Measurements from ENCODE around the gene SDHA. TPM values are rescaled to one million over a fixed set of nuclear protein-coding genes. Genes with fewer than 3 reads are reported as not detected.
"Not testable (repeated sequence)": the region's sequence is repeated elsewhere in the genome, so short reads cannot be mapped to it uniquely, and the experiment has no call there.

The SDHA gene
- total RNA-seq, 1 donor from 2014 or later, result 154 TPM

GRCh38 chr5:204966-205670 is 13.0 kb upstream of the SDHA start:
- H3K9me3 Mint-ChIP-seq, result no peaks in the 10 kb centered on the region
- DNase-seq (ENCODE audit: low spot score), result no peak
- no peak overlapping the region for H3K4me3 Mint-ChIP-seq (ENCODE audit: low read depth)
- peaks cover 21% of the 10 kb centered on the region for H3K36me3 Mint-ChIP-seq (ENCODE audit: low read depth)
- no peaks in the 10 kb centered on the region for H3K27me3 Mint-ChIP-seq (ENCODE audit: low read depth)
- no peak overlapping the region for H3K27ac Mint-ChIP-seq
- intact Hi-C loops (cut with micrococcal nuclease), result no loop called here
- H3K4me1 Mint-ChIP-seq (ENCODE audit: low read depth), result peaks cover 11% of the 10 kb centered on the region

DNA sequence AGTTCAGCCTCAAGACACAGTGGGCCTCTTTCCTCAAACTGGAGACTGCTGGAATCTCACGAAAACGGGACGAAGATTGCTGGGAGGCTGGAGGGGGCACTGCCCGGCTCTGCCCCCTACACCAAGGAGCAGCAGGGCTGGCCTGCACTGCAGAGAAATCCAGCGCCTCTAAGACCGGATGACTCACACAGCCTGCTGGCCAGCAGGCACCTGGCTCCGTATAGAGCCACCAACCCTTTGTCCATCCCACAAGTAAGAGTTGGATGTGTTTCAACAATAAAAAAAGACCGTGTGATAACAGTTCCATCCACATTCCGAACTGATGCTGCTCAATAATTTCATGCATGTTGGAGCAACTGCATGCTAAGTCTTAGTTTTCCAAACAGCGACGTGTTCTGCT is 11.7 kb upstream of the SDHA start:
- H3K36me3 Mint-ChIP-seq (ENCODE audit: low read depth), result peaks cover 21% of the 10 kb centered on the region
- no peak overlapping the region for H3K4me3 Mint-ChIP-seq (ENCODE audit: low read depth)
- no peaks in the 10 kb centered on the region for H3K27me3 Mint-ChIP-seq (ENCODE audit: low read depth)
- no peak overlapping the region for H3K27ac Mint-ChIP-seq
- H3K9me3 Mint-ChIP-seq, result no peaks in the 10 kb centered on the region
- peaks cover 13% of the 10 kb centered on the region for H3K4me1 Mint-ChIP-seq (ENCODE audit: low read depth)
- intact Hi-C loops (cut with micrococcal nuclease), result no loop called here
- DNase-seq (ENCODE audit: low spot score), result no peak

GRCh38 chr5:206927-207536 is 11.1 kb upstream of the SDHA start:
- Mint-ChIP-seq H3K36me3 (ENCODE audit: low read depth) (peaks cover 21% of the 10 kb centered on the region), H3K27ac (no peak overlapping the region), H3K9me3 (no peaks in the 10 kb centered on the region), H3K4me3 (ENCODE audit: low read depth) (no peak overlapping the region), H3K27me3 (ENCODE audit: low read depth) (no peaks in the 10 kb centered on the region), H3K4me1 (ENCODE audit: low read depth) (peaks cover 13% of the 10 kb centered on the region)
- DNase-seq (ENCODE audit: low spot score), result no peak
- intact Hi-C loops (cut with micrococcal nuclease), result no loop called here

GRCh38 chr5:207599-207998 is 10.5 kb upstream of the SDHA start:
- H3K27me3 Mint-ChIP-seq (ENCODE audit: low read depth), result no peaks in the 10 kb centered on the region
- H3K36me3 Mint-ChIP-seq (ENCODE audit: low read depth), result peaks cover 21% of the 10 kb centered on the region
- no peak for DNase-seq (ENCODE audit: low spot score)
- no peak overlapping the region for H3K27ac Mint-ChIP-seq
- peaks cover 13% of the 10 kb centered on the region for H3K4me1 Mint-ChIP-seq (ENCODE audit: low read depth)
- H3K9me3 Mint-ChIP-seq, result no peaks in the 10 kb centered on the region
- no peak overlapping the region for H3K4me3 Mint-ChIP-seq (ENCODE audit: low read depth)
- intact Hi-C loops (cut with micrococcal nuclease), result no loop called here

- no peak overlapping the region for H3K4me3 Mint-ChIP-seq (ENCODE audit: low read depth)
- intact Hi-C loops (cut with micrococcal nuclease), result no loop called here
- peaks cover 13% of the 10 kb centered on the region for H3K4me1 Mint-ChIP-seq (ENCODE audit: low read depth)
- H3K36me3 Mint-ChIP-seq (ENCODE audit: low read depth), result peaks cover 25% of the 10 kb centered on the region
- no peak overlapping the region for H3K27ac Mint-ChIP-seq
- no peaks in the 10 kb centered on the region for H3K27me3 Mint-ChIP-seq (ENCODE audit: low read depth)
- DNase-seq (ENCODE audit: low spot score), result no peak
- H3K9me3 Mint-ChIP-seq, result no peaks in the 10 kb centered on the region
These were observed 9.5 kb upstream of the SDHA start for GRCh38 chr5:208449-209114.

- H3K36me3 Mint-ChIP-seq (ENCODE audit: low read depth), result peaks cover 32% of the 10 kb centered on the region
- intact Hi-C loops (cut with micrococcal nuclease), result no loop called here
- DNase-seq (ENCODE audit: low spot score), result no peak
- H3K9me3 Mint-ChIP-seq, result no peaks in the 10 kb centered on the region
- H3K4me1 Mint-ChIP-seq (ENCODE audit: low read depth), result peaks cover 32% of the 10 kb centered on the region
- no peaks in the 10 kb centered on the region for H3K27me3 Mint-ChIP-seq (ENCODE audit: low read depth)
- H3K4me3 Mint-ChIP-seq (ENCODE audit: low read depth), result no peak overlapping the region
- peak overlapping the region; percentile 43 for H3K27ac Mint-ChIP-seq
These were observed 4.2 kb upstream of the SDHA start for GRCh38 chr5:213803-214395.

- Mint-ChIP-seq H3K27ac (peak overlapping the region; percentile 81), H3K4me3 (ENCODE audit: low read depth) (peak overlapping the region; percentile 57), H3K36me3 (ENCODE audit: low read depth) (peaks cover 32% of the 10 kb centered on the region), H3K4me1 (ENCODE audit: low read depth) (peaks cover 27% of the 10 kb centered on the region)
- intact Hi-C loops (cut with micrococcal nuclease); H3K9me3 Mint-ChIP-seq; DNase-seq (ENCODE audit: low spot score); H3K27me3 Mint-ChIP-seq (ENCODE audit: low read depth): not testable (repeated sequence)
These were observed 2.9 kb upstream of the SDHA start for GRCh38 chr5:215256-215655.

GRCh38 chr5:216076-216475 is 2.0 kb upstream of the SDHA start:
- DNase-seq (ENCODE audit: low spot score); H3K9me3 Mint-ChIP-seq; intact Hi-C loops (cut with micrococcal nuclease); H3K27me3 Mint-ChIP-seq (ENCODE audit: low read depth): not testable (repeated sequence)
- Mint-ChIP-seq H3K4me1 (ENCODE audit: low read depth) (peaks cover 30% of the 10 kb centered on the region), H3K27ac (peak overlapping the region; percentile 62), H3K36me3 (ENCODE audit: low read depth) (peaks cover 33% of the 10 kb centered on the region), H3K4me3 (ENCODE audit: low read depth) (peak overlapping the region; percentile 21)

- Mint-ChIP-seq H3K4me1 (ENCODE audit: low read depth) (peaks cover 49% of the 10 kb centered on the region), H3K27ac (peak overlapping the region; percentile 84), H3K4me3 (ENCODE audit: low read depth) (peak overlapping the region; percentile 94), H3K9me3 (no peaks in the 10 kb centered on the region), H3K27me3 (ENCODE audit: low read depth) (no peaks in the 10 kb centered on the region), H3K36me3 (ENCODE audit: low read depth) (peaks cover 42% of the 10 kb centered on the region)
- DNase-seq (ENCODE audit: low spot score), result peak; percentile 17
- intact Hi-C loops (cut with micrococcal nuclease), result loop anchor here (2.0 kb wide), 1 partner anchor 30 kb away; no protein-coding TSS in a partner anchor
These were observed 554 bp downstream of the SDHA start for GRCh38 chr5:218457-219291.

GRCh38 chr5:219460-219863 is 1.3 kb downstream of the SDHA start:
- peak; percentile 17 for DNase-seq (ENCODE audit: low spot score)
- Mint-ChIP-seq H3K4me3 (ENCODE audit: low read depth) (peak overlapping the region; percentile 94), H3K9me3 (no peaks in the 10 kb centered on the region), H3K4me1 (ENCODE audit: low read depth) (peaks cover 45% of the 10 kb centered on the region), H3K27ac (peak overlapping the region; percentile 84), H3K36me3 (ENCODE audit: low read depth) (peaks cover 40% of the 10 kb centered on the region), H3K27me3 (ENCODE audit: low read depth) (no peaks in the 10 kb centered on the region)
- intact Hi-C loops (cut with micrococcal nuclease), result loop anchor here (2.0 kb wide), 1 partner anchor 31 kb away; no protein-coding TSS in a partner anchor

GRCh38 chr5:219991-220390 is 1.9 kb downstream of the SDHA start:
- Mint-ChIP-seq H3K27me3 (ENCODE audit: low read depth) (no peaks in the 10 kb centered on the region), H3K4me1 (ENCODE audit: low read depth) (peaks cover 43% of the 10 kb centered on the region), H3K36me3 (ENCODE audit: low read depth) (peaks cover 43% of the 10 kb centered on the region), H3K4me3 (ENCODE audit: low read depth) (peak overlapping the region; percentile 94), H3K9me3 (no peaks in the 10 kb centered on the region), H3K27ac (peak overlapping the region; percentile 84)
- intact Hi-C loops (cut with micrococcal nuclease), result loop anchor here (1.0 to 2.0 kb wide), 2 partner anchors 31 to 51 kb away; partner anchors contain the start of gene PDCD6
- DNase-seq (ENCODE audit: low spot score), result no peak

Data from activated T-helper 2 cell treated with anti-CD3 and anti-CD28 coated beads, Interferon-gamma antibody, Interleukin-2, Interleukin-4, amounts not matched to agents 10 μg/mL and 5 μg/mL and 100 μg/mL, durations not matched to agents 14 hours and 24 hours and 36 hours (primary cell).